Suppressor macrophage treated with lipopolysaccharide for 1 hour (primary cell): Measurements from ENCODE around the gene DPYD.

ENCODE experiments used
- DNase-seq, 3 donors: peaks; one replicate each; pipeline ENCODE4 v3.0.0-alpha.2; 2020 to 2022

Gene DPYD

DNA sequence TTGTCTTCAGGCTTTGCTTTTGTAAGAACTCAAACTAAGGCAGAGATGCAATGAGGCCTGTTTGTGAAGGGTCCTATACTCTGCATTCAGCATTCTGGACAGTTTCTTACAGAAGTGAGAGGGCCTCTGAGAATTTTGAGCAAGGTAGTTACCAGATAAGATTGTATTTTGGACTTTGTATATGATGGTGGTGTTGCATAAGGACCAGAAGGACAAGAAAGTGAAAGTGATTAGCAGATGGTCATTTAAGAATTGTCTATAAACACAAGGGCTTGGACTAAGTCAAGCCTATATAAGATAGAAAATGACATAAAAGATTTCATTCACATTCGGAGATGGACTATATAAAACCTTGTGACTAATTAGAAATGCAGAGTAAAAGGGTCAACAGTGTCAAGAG lies 662.2 kb downstream of the DPYD start:
- no peak for DNase-seq

DNA sequence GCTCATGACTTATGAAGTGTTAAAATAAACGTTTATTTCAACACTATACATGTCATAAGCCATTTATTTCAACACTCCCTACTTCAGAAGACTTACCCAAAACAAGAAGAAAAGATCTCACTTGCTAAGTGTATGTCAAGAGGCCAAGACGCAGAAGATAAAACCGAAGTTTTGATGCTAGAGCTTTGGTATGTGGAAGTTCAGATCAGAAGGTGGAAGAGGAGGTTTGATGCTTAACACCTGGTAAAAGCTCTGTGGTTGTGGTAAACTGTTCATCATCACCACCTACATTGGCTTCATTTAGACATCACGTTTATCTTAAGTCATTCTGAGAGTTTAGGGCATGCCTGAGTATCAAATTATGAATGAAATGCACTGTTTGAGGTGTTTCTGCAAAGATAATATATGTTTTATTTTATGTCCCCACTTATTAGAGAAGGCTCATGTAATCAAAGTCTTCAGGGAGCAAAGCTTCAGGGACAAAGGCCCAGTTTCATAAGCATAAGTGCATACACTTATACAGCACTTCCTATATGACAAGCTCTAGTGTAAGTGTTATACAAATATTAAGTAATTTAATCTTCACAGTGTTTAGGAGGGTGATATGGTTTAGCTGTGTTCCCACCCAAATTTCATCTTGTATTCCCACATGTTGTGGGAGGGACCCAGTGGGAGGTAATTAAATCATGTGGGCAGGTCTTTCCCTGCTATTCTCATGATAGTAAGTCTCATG lies 665.9 kb downstream of the DPYD start:
- DNase-seq = no peak

DNA sequence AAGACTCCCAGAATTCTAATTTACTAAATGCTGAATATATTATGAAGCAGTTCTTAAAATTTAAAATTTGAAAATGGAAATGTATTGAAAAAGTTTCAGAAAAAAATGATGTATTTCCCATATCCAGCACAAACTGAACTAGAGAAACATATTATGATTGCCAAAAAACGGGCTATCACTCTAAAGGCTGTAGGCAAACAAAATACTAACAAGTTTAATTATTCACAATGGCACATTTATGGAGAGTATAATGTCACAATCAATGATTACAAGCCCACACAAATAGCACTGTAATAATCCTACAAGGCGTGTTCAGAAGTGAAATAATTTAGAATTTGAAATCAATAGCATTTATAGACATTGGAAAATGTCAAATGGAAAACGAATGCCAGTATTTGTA lies 667.9 kb downstream of the DPYD start:
- no peak for DNase-seq

DNA sequence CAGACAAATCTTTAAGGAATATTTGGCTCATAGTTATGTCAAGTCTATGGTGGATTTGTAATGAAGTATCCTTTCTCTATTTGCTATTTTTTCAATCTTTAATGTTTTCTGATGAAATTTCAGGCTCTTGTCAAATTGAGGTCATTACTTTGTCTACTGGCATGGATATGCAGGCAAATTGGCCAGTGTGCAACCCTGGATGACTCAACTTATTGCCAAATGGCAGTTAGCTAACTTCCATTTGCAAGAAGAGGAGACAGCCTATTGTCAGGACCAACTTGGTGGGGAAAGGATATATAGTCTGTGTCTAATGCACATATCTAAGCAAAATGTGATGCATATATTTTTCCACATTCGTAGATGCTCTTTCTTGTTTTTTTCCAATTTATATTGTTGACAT lies 668.8 kb downstream of the DPYD start:
- DNase-seq = peak; percentile 43 to 66 (median 64)

DNA sequence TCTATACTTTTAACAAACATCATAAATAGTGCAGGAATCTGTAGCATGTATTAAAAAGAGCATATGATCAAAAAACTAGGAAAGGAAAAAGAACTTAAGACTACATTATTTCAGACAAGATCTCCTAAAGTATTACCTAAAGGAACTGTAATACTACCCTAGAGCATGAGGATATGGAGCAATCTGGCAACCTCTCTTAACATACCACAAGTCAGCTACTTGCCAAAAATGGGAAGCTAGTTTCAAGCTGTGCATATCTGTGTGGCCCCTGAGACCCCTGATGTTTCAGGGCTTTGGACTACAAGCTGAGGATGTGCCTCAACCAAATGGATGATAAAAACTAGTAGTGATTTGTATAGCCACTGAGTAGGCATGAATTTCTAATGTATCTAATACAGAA lies 673.6 kb downstream of the DPYD start:
- DNase-seq = no peak

DNA sequence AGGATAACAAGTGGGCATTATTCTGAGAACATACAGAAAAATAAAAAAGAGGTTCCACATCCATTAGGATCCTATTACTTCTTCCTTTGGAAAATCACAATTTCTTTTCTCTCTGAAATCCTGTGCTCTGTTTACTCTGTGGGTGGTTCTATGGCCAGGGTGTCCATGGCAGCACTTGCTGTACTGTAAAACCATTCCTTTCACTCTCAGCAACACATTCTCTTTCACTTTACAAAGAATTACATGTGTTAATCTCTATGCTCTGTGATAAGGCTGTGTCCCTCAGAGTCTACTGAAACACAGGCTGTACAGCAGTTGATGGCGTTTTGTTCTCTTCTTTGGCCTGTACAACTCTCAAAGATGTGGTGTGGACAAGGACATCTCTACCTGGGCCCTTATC lies 675.2 kb downstream of the DPYD start:
- no peak for DNase-seq

DNA sequence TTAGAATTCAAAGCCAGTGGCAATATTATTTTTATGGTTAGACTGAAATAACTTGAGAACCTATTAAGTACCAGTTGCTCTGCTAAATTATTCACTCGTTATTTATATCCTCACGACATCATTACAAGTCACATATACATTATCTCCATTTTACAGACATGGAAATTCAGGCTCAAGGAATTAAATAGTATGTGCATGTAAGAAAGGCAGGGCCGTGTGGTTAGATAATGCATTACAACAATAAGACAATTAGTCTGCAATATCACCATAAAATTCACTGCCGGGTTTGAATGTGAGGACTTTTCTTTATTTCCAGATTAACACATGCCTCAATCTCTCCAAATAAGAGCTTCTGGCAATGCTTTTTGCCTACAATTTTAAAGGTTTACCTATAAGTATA lies 675.8 kb downstream of the DPYD start:
- DNase-seq = no peak

DNA sequence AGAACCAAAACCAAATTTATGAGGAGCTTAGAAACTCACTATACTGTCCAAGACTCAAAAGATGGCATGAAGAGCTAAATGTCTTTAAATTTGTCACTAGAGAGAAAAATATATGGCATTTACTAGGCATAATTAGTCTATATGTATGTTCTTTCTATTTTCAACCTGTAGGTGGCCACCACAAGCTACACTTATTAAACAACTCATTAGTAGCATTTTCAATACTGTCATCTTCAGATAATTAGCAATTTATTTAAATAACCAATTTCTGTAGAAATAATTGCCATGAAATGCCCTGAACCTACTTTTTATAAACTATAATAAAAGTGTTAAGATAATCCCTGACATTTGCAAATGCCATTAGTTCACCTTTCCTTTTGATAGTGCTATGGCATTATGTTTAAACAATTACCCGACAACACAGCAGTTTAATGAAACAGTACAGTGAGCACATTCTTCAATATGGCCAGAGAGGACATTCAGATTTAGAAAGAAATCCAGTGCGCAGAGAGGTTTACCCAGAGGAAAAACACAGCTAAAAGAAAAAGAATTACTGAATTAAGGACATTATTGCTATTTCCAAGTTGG lies 676.8 kb downstream of the DPYD start:
- peak in 2 of 3 donors; percentile 16 to 23 for DNase-seq

DNA sequence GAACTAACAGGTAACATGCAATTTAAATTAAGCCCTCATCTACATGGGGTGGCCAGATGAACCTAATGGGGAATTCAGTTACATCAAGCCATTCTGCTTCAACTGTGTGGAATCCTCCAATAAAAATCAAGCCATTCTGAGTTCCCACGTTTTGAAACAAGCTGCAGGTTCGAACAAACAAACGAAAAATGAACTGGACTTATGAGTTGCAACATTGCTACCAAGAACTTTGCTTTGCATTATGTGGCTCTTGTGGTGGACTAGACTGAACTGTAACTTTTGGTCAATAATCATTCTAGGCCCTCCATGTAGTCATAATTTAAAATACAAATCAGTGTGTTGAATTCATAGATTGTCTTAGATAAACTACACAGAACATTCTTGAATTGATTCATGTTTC lies 682.0 kb downstream of the DPYD start:
- DNase-seq = no peak

DNA sequence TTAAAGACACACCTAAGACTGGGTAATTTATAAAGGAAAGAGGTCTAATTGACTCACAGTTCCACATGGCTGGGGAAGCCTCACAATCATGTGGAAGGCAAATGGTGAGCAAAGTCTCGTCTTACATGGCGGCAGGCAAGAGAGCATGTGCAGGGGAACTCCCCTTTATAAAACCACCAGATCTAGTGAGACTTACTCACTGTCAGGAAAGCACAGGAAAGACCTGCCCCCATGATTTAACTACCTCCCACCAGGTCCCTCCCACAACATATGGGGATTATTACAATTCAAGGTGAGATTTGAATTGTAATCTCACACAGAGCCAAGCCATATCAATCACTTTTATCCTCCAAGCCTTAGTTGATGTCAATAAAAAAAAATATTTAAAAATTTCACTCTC lies 689.5 kb downstream of the DPYD start:
- DNase-seq = peak in 1 of 3 donors; percentile 5

DNA sequence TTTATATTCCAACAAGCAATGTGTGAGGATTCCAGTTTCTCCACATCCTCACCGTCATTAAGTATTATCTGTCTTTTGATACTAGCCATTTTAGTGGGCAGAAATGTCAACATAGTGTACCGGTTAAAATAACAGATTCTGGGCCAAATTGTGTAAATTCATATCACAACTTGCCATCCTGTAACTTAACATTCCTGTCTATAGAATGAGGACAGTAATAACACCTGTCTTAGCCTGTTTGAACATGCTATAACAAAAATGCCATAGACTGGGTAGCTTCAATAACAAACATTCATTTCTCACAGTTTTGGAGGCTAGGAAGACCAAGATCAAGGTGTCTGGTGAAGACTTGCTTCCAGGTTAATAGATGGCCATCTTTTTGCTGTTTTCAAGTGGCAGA lies 708.2 kb downstream of the DPYD start:
- no peak for DNase-seq

DNA sequence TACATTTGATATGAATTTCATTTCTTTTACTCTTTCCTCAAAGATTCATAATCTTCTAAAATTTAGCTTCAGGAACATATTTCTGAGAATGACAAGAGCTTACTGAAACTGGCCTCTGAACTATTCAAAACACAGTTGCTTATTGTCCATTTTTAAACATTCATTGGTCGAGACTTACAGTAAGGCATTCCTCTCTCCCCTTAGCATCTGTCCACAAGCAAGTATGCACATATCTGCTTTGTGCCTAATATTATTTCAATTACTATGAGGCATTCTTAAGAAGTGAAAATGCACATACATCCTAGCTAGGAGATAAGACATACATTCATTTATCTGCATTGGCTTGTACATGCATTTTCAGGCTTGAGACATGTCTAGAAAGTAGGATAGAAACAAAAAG lies 710.5 kb downstream of the DPYD start:
- no peak for DNase-seq

DNA sequence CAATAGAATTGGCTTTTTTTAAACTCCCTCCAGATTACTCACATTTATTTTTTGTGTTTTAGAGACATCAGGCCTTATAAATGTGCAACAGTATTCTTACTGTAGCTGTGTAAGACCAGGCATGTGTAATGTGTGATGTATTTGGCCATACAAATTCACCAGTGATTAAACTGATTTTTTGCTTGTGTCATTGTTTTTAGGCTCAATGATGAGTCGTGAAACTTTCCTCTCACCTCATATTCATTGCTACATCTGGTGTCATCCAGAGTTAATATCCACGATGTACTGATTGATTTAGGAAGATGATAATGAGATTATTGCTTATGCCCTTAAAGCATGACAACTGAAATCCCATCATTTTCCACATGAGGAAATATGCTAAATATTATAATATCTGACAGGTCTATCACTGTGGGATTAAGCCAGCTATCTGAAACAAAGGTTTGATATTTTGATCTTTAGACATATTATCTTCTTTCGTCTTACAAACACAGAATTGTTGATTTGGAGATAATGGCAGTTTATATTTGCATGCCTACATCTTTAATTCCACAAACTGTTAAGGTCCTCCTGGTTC lies 711.4 kb downstream of the DPYD start:
- DNase-seq = peak; percentile 1 to 49 (median 25)

DNA sequence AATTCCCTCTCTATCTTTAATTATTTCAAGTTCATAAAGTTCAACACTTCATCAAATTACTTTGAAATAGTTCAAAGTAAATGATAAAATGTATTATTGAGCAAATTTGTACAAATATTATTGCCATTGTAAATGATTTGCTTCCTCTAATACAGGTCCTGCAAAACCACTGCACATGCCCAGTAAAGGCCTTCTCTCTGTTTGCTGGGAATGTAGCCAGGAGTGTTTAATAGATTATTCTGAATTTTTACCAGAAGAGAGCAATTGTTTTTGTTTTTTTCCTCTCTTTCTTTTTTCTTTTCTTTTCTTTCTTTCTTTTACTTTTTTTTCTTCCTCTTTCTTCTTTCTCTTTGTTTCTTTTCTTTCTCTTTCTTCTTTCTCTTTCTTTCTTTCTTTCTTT lies 713.0 kb downstream of the DPYD start:
- DNase-seq = no peak

DNA sequence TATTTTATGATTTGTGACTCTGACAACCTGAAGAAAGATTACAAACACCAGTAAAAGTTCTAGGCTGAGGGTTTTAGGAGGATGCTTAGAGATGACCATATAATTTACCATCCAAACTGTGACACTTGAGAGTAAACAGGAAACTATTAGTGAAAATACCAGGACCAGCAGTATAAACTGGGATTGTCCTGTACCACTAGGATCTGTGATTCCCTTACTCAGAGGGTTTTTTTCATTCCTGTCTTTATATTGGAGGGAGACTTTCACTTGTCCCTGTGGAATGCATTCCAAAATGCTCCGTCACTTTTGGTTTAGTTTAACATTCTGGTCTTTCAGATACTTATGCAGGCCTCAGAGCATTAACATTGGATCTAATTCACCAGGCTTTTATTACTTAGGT lies 716.4 kb downstream of the DPYD start:
- DNase-seq = no peak

DNA sequence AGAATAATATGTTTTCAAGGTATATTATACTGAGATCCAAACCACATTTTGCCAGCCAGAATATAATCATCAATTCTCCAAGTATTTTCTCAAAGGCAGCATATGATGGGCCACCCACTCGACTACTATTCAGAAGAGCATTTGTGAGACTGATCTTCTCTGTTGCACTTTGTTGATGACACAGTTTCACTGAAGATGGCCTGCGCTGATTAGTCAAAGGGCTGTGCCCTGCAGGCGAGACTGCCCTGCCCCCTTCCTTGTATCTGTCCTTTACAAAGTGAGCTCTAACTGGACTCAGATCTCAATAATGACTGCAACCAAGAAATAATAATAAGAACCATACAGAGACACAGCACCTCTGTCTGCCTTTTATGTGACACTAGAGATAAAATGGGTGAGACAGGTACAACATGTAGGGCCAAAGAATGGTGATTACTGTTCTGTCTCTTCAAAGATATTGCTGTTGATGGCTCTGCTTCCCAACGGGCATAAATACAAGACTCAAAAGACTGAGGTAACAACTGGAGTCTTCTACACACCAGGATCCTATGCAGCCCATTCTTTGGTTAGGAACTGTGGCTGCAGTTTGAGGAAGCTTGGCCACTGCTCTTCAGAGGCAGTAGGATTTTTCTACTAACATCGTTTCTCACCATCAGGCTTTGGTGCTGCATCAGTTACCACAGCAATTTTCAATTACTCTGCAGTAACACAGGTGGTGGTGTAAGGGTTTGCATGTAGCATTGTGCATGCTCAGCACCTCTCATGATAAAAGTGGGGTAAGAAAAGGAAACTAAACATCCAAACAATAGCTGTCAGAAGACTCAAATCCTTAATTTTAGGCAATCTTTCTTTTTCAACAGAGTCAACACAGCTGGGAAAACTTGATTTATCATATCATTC lies 718.1 kb downstream of the DPYD start:
- no peak for DNase-seq

DNA sequence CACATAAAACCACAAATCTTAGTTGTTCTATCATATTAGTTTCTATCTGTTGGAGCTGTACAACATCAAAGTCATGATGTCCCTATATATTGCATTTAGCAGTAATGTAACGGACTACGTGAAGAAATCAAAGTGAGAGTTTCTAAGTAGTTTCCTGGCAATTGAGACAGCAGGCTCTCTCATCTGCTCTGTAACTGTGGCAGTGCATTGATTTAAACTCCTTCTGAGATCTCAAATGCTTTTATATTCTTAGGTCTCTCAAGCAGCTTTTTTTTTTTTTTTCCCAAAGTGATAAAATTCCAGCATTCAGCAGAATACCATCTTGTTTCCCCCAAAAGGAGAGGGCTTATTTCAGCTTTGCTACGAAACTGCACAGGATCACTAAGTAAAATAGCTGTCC lies 719.2 kb downstream of the DPYD start:
- no peak for DNase-seq

DNA sequence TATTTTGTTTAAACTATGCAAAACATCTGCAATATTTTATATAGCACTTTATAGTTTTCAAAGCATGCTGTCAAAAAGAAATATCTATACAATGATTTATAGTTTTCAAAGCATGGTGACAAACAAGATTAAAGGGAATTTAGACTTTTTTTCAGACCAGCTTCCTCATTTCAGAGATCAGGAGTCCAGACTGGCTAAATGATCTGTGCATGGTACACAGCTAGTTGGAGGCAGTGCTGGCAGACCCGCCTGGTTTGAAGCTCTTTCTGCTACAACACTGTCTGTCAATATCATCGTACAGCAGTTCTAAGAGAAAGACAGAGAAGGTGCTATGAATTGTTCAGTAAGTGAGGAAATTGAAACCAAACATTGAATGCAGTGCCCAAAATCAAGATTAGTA lies 720.2 kb downstream of the DPYD start:
- no peak for DNase-seq

DNA sequence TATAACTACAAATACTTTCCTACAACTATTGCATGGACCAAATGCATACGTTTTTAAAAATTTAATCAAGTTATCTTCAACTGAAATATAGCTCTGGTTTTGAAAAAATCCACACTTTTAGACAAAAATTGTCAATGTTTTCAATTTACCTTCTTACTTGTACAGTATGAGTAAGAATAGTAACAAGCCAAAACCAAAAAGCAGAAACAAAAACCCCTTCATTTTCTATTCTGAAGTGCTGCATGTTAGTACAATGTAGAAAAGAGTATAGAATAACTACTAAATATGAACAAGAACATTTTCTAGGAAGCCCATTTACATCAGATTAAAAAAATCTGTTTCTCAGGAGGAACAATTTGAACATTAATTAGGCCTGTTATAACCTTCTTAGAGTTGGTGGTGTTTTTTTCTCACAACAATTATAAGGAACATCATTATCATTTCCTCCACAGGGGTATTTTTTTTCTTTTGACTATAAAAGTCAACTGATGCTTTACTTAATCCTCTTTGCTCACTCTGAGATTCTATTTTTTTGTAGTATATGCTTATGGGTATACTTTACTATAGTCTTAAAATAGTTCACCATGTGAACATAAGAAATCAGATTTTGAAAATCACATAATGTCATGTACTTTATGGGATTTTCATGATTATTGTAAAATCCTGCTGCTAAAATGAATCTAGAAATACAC lies 723.9 kb downstream of the DPYD start:
- DNase-seq = no peak

DNA sequence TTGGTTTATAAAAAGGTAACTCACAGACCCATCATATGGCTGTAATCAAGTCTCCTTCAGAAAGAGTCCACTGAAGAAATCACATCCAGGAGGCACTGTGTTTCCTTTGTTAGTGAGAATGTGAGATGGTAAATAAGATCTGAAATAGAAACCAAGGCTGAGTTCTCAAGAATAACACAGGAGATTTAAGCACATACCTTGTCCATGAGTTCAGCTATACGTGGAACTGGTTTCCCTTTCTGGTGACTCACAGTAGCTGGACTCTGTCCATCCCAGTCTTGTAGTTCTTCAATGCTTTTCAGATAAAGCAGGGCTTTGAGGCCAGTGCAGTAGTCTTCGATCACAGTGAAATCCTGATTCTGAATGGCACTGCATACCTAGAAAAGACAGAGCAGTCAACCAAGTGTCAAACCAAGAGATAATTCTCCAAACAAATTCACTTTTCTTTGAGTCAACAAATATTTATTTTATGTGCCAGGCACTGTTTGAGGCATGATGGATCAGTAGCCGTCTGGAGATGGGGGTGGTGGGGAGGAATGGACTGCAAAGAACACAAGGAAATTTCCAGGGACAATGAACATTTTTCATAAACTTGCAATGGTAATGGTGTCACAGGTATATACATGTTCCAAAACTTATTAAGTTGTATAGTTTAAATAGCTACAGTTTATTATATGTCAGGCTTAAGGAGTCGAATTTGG lies 727.8 kb downstream of the DPYD start:
- no peak for DNase-seq

DNA sequence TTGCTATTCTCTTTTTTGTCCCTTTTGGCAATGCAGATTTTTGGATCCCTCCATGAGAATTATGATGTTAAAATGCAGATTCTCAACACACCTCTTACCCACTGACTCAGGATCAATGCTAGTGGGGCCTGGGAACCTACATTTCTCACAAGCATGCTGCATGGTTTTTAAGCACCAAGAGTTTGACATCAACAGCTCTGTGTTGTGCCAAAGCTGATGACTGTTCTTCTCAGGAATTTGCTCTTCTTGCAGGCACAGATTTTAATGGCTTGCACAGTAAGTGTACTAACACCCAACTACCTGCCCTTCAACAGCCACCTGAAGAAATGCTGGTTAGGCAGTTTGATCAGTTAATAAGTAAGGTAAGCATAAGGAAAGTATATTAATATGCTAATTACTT lies 730.5 kb downstream of the DPYD start:
- DNase-seq = no peak

DNA sequence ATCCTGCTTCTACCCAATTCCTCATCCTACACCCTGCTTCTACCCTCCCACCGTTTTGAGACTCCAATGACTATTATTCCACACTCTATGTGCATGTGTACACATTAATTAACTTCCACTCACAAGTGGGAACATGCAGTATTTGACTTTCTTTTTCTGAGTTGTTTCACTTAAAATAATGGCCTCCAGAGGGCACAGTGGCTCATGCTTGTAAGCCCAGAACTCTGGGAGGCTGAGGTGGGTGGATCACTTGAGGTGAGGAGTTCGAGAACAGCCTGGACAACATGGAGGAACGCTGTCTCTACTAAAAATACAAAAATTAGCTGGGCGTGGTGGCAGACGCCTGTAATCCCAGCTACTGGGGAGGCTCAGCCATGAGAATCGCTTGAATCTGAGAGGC lies 734.5 kb downstream of the DPYD start:
- peak in 2 of 3 donors; percentile 6 to 25 for DNase-seq
